DOHH2 (cell line): Measurements from ENCODE around the gene ARID4A.

ENCODE experiments used
- CTCF ChIP-seq: fragments of 200-600 bp; sonication (generic); IDR thresholded peaks from one replicate; pipeline ENCODE4 v1.5.1; 2014; ENCODE audit warnings: antibody characterized with exemption, mild to moderate bottlenecking, low read depth, low read length; ENCODE audit not compliant: poor library complexity, severe bottlenecking
- EZH2phosphoT487 ChIP-seq: fragments of 200-600 bp; sonication (generic); IDR thresholded peaks from 2 replicates; pipeline ENCODE4 v1.6.1; 2017; ENCODE audit warnings: borderline replicate concordance, mild to moderate bottlenecking, antibody characterized with exemption, low read length, moderate library complexity, mixed read lengths

GRCh38 chr14:58298477-58299400, at the start of gene ARID4A:
- TF ChIP-seq CTCF (no peak), EZH2phosphoT487 (no peak)
